Heart right ventricle (tissue), 16 donors: Measurements from ENCODE around the gene PARP3. TPM values are rescaled to one million over a fixed set of nuclear protein-coding genes. Genes with fewer than 3 reads are reported as not detected.
"Not testable (repeated sequence)": the region's sequence is repeated elsewhere in the genome, so short reads cannot be mapped to it uniquely, and the experiment has no call there.

Experiments used
- ATAC-seq, 8 donors: fragments of 200-7000 bp; cut with Tn5 transposase; one replicate each; pipeline ENCODE4 v1.9.1; 2020; ENCODE audit warnings: mild to moderate bottlenecking in 8 of 8, moderate library complexity in 8 of 8, moderate number of reproducible peaks in 1 of 8
- DNase-seq, 2 donors: peaks; one replicate each; pipeline ENCODE4 v3.0.0-alpha.2; 2020
- H3K27ac ChIP-seq, 10 donors: fragments of 200-600 bp; sonication (generic) in 2 of 10; one replicate each; pipeline versions ENCODE4 v1.5.0 to v1.8.0; 2020 to 2022; ENCODE audit warnings: mild to moderate bottlenecking in 3 of 10
- H3K27me3 ChIP-seq, 7 donors: fragments of 200-600 bp; one replicate each; pipeline ENCODE4 v1.8.0; 2021 to 2022; ENCODE audit warnings: mild to moderate bottlenecking in 2 of 7
- H3K36me3 ChIP-seq, 9 donors: fragments of 200-600 bp; sonication (generic) in 1 of 9; one replicate each; pipeline versions ENCODE4 v1.5.0 to v1.8.0; 2020 to 2022; ENCODE audit warnings: mild to moderate bottlenecking in 2 of 9
- H3K4me1 ChIP-seq, 9 donors: fragments of 200-600 bp; sonication (generic) in 1 of 9; one replicate each; pipeline versions ENCODE4 v1.5.0 to v1.8.0; 2020 to 2022; ENCODE audit warnings: mild to moderate bottlenecking in 4 of 9
- H3K4me3 ChIP-seq, 10 donors: fragments of 200-600 bp; sonication (generic) in 2 of 10; one replicate each; pipeline versions ENCODE4 v1.5.0 to v1.8.0; 2020 to 2022; ENCODE audit warnings: mild to moderate bottlenecking in 7 of 10, moderate library complexity in 2 of 10
- H3K9me3 ChIP-seq, 11 donors: fragments of 200-600 bp in 10 of 11; sonication (generic) in 2 of 11; one replicate each; pipeline versions ENCODE4 v1.5.0 to v1.8.0; 2013 to 2022; ENCODE audit warnings: mild to moderate bottlenecking in 2 of 11, control low read depth in 1 of 11, moderate library complexity in 1 of 11
- WGBS, 2 donors: extraction: QIAGEN DNeasy Blood & Tissue Kit; methylation state at CpG; one replicate each; pipeline ENCODE4 v1.1.7; 2013; ENCODE audit warnings: inconsistent platforms in 1 of 2; 5-methylcytosine and 5-hydroxymethylcytosine counted together
- intact Hi-C, 10 donors: fragments of 100-400 bp; cut with DNase I; formaldehyde crosslinking; loops; one replicate each; pipeline versions ENCODE4 v1.11.1 to v1.14.2; 2022
- polyA plus RNA-seq, 2 donors: library from polyadenylated mRNA; stranded (reverse); fragments of 200-250 nt; gene quantifications; one replicate each; pipeline ENCODE4 v1.2.3, GENCODE V29; 2013
- total RNA-seq, 10 donors: library from RNA; stranded (reverse); fragmentation: NEBNext Ultra II Directional in 3 of 10; extraction: Animal tissue kit (Norgen Biotek cat#: 25700) in 3 of 10; gene quantifications; one replicate each; pipeline versions ENCODE4 v1.2.1 to v1.2.4, GENCODE V29; 2021 to 2023
- TF ChIP-seq, protein P1 (sequence below), 9 donors: fragments of 200-600 bp; sonication (generic) in 2 of 9; IDR thresholded peaks; one replicate each; pipeline versions ENCODE4 v1.5.0 to v1.8.0; 2021 to 2022; ENCODE audit warnings: antibody characterized with exemption in 9 of 9, mild to moderate bottlenecking in 5 of 9, moderate library complexity in 1 of 9
- donor health status: Arrhythmogenic right ventricular cardiomyopathy.
- donor health status: ischemic (EF 13 %, LVEDD 7.1; RV severe dilation, severe dysfunction).
- donor health status: healthy with polysubstance abuse.
- donor health status: DM: no; HTN: yes; CAD: no.
- donor health status: DM: no; HTN: no; CAD: no.
- donor health status: ischemic (EF 25% LVEDD 6.9; RV normal size, moderate dysfunction).
- donor health status: ischemic (EF 25% LVEDD 5.7; RV mildly dilated, moderate dysfunction).
- donor health status: healthy.
- donor health status: DM: yes; HTN: yes; CAD: no.
- donor health status: Ischemic cardiomyopathy.
- donor health status: ischemic (EF 35%, LVEDD 5.7; RV mildly dilated, moderate dysfunction).
- donor health status: nonischemic (EF 11% LVEDD 7.7; RV severe dilation, severe dysfunction).
- donor health status: DM: yes; HTN: yes; CAD: no.
- donor health status: PGD.
- donor health status: ischemic (EF 29% LVEDD 5.4; RV normal size, mild dysfunction).
- donor health status: nonischemic (EF 23%, LVEDD 6.1; RV moderate dilation, normal function).

PARP3 gene
- total and polyA plus RNA-seq, 12 donors = 7.0 to 34.5 (median 16.6) TPM

DNA sequence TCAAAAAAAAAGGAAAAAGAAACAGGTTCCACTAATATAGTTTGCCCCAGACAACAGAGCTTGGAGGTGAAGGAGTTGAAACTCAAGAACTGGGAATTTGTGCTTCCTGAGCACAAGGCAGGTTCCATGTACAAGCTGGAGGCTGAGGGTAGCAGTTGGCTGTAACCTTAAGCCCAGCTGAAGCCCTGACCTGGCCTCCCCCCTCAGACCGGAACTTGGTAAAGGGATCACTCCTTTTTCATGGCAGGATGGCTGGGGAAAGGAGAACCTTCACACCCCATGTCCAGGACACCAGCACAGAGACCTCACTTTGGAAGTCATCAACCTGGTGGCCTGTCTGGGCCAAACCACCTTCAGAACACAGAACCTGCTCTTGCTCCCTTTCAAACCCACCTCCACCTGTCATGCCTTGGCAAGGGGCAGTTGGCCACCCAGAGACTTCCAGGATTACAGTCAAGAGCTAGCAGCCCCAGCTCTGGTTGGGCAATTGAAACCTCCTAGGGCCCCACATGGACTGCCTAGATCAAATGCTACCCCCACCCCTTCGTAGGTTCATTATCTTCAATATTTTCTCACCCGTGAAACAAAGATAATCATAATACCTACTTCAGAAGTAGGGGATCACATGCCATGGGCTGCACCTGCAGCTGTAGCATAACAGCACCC lies 50.0 kb downstream of the PARP3 start:
- peaks cover 5 to 39% (median 30%) of the 10 kb centered on the region in 9 donors for H3K4me1 ChIP-seq
- H3K27me3 ChIP-seq = no peaks in the 10 kb centered on the region
- peaks cover 0 to 41% (median 16%) of the 10 kb centered on the region in 9 donors for H3K36me3 ChIP-seq
- DNase-seq (no peak), ATAC-seq (no peak)
- no peaks in the 10 kb centered on the region for H3K9me3 ChIP-seq
- no peak overlapping the region for H3K4me3 ChIP-seq
- TF ChIP-seq, protein P1, sequence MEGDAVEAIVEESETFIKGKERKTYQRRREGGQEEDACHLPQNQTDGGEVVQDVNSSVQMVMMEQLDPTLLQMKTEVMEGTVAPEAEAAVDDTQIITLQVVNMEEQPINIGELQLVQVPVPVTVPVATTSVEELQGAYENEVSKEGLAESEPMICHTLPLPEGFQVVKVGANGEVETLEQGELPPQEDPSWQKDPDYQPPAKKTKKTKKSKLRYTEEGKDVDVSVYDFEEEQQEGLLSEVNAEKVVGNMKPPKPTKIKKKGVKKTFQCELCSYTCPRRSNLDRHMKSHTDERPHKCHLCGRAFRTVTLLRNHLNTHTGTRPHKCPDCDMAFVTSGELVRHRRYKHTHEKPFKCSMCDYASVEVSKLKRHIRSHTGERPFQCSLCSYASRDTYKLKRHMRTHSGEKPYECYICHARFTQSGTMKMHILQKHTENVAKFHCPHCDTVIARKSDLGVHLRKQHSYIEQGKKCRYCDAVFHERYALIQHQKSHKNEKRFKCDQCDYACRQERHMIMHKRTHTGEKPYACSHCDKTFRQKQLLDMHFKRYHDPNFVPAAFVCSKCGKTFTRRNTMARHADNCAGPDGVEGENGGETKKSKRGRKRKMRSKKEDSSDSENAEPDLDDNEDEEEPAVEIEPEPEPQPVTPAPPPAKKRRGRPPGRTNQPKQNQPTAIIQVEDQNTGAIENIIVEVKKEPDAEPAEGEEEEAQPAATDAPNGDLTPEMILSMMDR (IDR thresholded peaks at IDR 0.05) = no peak
- no peak overlapping the region for H3K27ac ChIP-seq
- WGBS, 2 donors = 75 to 84% methylated on average over 3 of the region's 3 CpGs
- intact Hi-C loops = loop anchor here in 1 of 10 donors (10.0 kb wide), 1 partner anchor 293 kb away; the partner anchor contains the start of gene GLYCTK

DNA sequence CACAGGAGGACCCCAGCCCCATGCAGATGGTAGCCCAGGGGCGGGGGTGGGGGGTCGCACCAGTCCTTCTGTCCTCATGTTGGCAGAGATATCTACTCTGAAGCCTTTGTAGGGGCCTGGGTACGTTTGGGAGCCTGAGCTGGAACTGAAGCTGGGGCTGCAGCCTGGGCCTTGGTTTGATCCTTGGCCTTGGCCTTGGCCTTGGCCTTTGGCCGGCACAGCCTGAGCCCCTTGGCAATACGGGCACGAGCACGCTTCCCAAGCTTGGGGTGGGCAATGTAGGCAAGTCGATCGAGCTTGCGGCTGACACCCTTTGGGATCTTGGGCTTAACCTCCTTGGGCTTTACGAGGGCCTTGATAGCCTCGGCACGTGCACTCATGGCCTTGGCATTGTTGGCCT lies 51.5 kb downstream of the PARP3 start:
- not testable (repeated sequence) for H3K27me3 ChIP-seq, ATAC-seq, H3K4me3 ChIP-seq, H3K27ac ChIP-seq, H3K9me3 ChIP-seq, DNase-seq
- peaks cover 0 to 41% (median 16%) of the 10 kb centered on the region in 9 donors for H3K36me3 ChIP-seq
- H3K4me1 ChIP-seq = peaks cover 5 to 39% (median 30%) of the 10 kb centered on the region in 9 donors
- intact Hi-C loops = loop anchor here in 1 of 10 donors (10.0 kb wide), 1 partner anchor 291 kb away; the partner anchor contains the start of gene GLYCTK
- 83 to 89% methylated on average over 7 to 10 of the region's 13 CpGs for WGBS, 2 donors

DNA sequence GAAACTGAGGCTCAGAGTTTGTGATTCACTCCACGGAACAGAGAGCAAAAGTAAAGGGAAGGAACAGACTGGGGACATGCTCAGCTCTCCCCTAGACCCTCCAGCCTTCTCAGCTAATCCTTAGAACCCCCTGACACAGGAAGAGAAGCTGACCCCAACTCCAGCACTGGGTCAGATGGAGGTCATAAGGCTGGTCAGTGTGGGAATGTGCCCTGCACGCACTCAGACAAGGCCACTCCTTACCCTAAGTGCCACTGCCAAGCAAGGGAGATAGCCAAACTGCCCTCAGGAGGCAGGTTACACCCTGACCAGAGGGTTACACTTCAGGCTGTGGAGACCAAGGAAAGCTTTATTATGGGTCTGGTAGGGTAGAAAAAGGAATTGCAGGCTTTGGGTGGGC lies 52.4 kb downstream of the PARP3 start:
- H3K27me3 ChIP-seq = no peaks in the 10 kb centered on the region
- intact Hi-C loops = loop anchor here in 1 of 10 donors (10.0 kb wide), 1 partner anchor 290 kb away; the partner anchor contains the start of gene GLYCTK
- H3K4me1 ChIP-seq = peaks cover 5 to 31% (median 25%) of the 10 kb centered on the region in 9 donors
- no peaks in the 10 kb centered on the region for H3K9me3 ChIP-seq
- peak in 1 of 8 donors; percentile 29 for ATAC-seq
- TF ChIP-seq, protein P1 (IDR thresholded peaks at IDR 0.05) = no peak
- H3K4me3 ChIP-seq = peak overlapping the region in 8 of 10 donors; percentile 64 to 94 (median 84)
- peaks cover 0 to 41% (median 16%) of the 10 kb centered on the region in 9 donors for H3K36me3 ChIP-seq
- WGBS, 2 donors = 69 to 76% methylated on average over 2 of the region's 2 CpGs
- peak overlapping the region in 5 of 10 donors; percentile 86 to 95 (median 90) for H3K27ac ChIP-seq
- DNase-seq = no peak

DNA sequence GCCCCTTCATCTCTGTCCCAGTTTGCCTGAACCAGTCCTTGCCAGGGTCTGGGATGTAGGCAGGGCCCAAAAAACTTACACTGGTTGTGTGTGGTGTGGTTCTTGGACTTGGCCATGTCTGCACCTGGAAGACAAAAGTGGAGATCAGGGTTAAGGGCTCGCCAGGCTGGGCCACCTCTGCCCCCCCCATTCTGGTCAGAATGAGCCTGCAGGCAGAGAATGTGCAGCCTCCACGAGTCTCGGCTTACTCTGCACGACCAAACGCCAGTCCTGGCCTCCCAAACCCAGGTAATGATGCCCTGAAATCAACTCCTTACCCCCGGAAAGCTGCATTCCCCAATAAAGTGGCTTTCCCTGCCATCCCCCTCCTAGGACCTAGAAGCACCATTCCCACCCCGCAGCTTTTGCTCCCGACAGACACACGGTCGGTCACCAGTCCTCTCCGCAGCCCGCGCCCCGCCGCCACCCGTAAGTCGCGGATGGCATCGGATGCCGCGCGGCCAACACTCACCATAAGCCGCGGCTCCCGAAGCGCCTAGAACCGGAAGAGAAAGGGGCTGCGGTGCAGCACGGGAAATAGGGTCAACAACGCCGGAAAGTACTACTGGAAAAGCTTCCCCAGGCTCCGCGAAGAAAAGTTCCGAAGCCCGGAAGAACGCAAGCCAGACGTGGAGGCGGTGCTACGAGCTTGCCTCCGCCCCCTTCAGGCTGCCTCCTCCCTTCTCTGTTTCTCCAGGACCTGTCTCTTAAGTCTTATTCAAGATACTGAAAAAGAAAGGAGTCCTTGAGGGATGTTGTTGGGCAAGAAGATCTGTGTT lies 53.4 kb downstream of the PARP3 start, which contains the start of gene RPL29:
TSS of gene RPL29 (minus strand) at position 550 of the 818 bp plus-strand sequence. CDS start at position 116, 434 bp downstream.
- Histone ChIP-seq H3K27ac (peak within 1 kb of the TSS; percentile 63 to 95 (median 86)), H3K36me3 (peaks cover 0 to 41% (median 16%) of the 10 kb centered on the region in 9 donors), H3K27me3 (no peaks in the 10 kb centered on the region), H3K4me3 (peak within 1 kb of the TSS; percentile 64 to 94 (median 84)), H3K4me1 (peaks cover 5 to 26% (median 22%) of the 10 kb centered on the region in 9 donors), H3K9me3 (no peaks in the 10 kb centered on the region)
- DNase-seq (peak; percentile 86 to 94), ATAC-seq (peak; percentile 89 to 97 (median 95))
- intact Hi-C loops = loop anchor here in 2 of 10 donors (1.0 to 10.0 kb wide), 2 partner anchors 53 to 289 kb away; partner anchors contain the start of genes GLYCTK (in 1 of the 2) and PARP3 (in 1 of the 2)
- TF ChIP-seq, protein P1 (IDR thresholded peaks at IDR 0.05) = peak in 8 of 9 donors; percentile 6 to 50 (median 34)
- 0 to 1% methylated on average over 40 of the region's 40 CpGs for whole genome bisulfite sequencing, 2 donors
